IMR-90 (cell line): ENCODE measurements around the gene HOXD13. TPM values are rescaled to one million over a fixed set of nuclear protein-coding genes. Genes with fewer than 3 reads are reported as not detected.
A peak's percentile ranks its signal among the peaks of the same experiment; 100 is the strongest.

Source experiments
- ATAC-seq: fragments of 200-7000 bp; cut with Tn5 transposase; 2 replicates; pipeline ENCODE4 v1.9.1; 2020; ENCODE audit warnings: low read depth, mild to moderate bottlenecking, moderate library complexity
- Bru-seq: library from RNA; stranded (reverse); fragments of 400-500 nt; gene quantifications from one replicate; lab custom pipeline; 2021; lab: Mats Ljungman, UMichigan
- BruChase-seq, 2 experiments: library from RNA; stranded (reverse); fragments of 400-500 nt; gene quantifications; one replicate each; lab custom pipeline; 2021; lab: Mats Ljungman, UMichigan
- BruUV-seq: library from RNA; stranded (reverse); fragments of 400-500 nt; replicated peaks from 2 replicates; lab custom pipeline; 2021; lab: Mats Ljungman, UMichigan
- CTCF ChIA-PET: fragments of 300-600 bp; formaldehyde crosslinking; extraction: SDS; loops from one replicate; lab custom pipeline; 2021; ENCODE audit warnings: antibody characterized with exemption; lab: Yijun Ruan, JAX
- POLR2A ChIA-PET: fragments of 300-600 bp; sonication (Branson Sonifier 250); formaldehyde crosslinking; loops from one replicate; lab custom pipeline; 2022; ENCODE audit warnings: antibody characterized with exemption; ENCODE audit not compliant: unreplicated experiment; lab: Charles Lee
- DNase-seq: peaks from one replicate; pipeline ENCODE4 v3.0.0; 2013
- H2AFZ ChIP-seq: replicated peaks from 2 replicates; pipeline ENCODE3; 2013; ENCODE audit warnings: low read length, mild to moderate bottlenecking; ENCODE audit not compliant: poor library complexity
- H2AK5ac ChIP-seq: 2 replicates; pipeline ENCODE4 v1.6.1; 2013; ENCODE audit warnings: low read depth, low read length, inconsistent platforms
- H2AK9ac ChIP-seq: replicated peaks from 2 replicates; pipeline ENCODE3; 2013; ENCODE audit warnings: mild to moderate bottlenecking, low read depth, low read length, moderate library complexity; ENCODE audit not compliant: poor library complexity
- H2BK120ac ChIP-seq: 2 replicates; pipeline ENCODE4 v1.6.1; 2013; ENCODE audit warnings: low read depth, low read length, inconsistent platforms
- H2BK15ac ChIP-seq: 3 replicates; pipeline ENCODE4 v1.6.1; 2013; ENCODE audit warnings: low read depth, low read length, inconsistent platforms
- H2BK20ac ChIP-seq: 2 replicates; pipeline ENCODE4 v1.6.1; 2013; ENCODE audit warnings: low read depth, mild to moderate bottlenecking, inconsistent platforms, low read length, moderate library complexity
- H2BK5ac ChIP-seq: 2 replicates; pipeline ENCODE4 v1.6.1; 2013; ENCODE audit warnings: mild to moderate bottlenecking, low read depth, low read length, inconsistent platforms; ENCODE audit not compliant: poor library complexity, severe bottlenecking
- H3K14ac ChIP-seq: replicated peaks from 2 replicates; pipeline ENCODE4 v1.6.1; 2013; ENCODE audit warnings: low read depth, low read length, inconsistent platforms
- H3K18ac ChIP-seq: 2 replicates; pipeline ENCODE4 v1.6.1; 2013; ENCODE audit warnings: low read depth, low read length, control low read depth
- H3K23ac ChIP-seq: 2 replicates; pipeline ENCODE4 v1.6.1; 2013; ENCODE audit warnings: low read depth, low read length, inconsistent platforms
- H3K27ac ChIP-seq: 2 replicates; pipeline ENCODE4 v1.5.1; 2013; ENCODE audit warnings: mild to moderate bottlenecking, control low read depth, low read length; ENCODE audit not compliant: insufficient read depth
- H3K27me3 ChIP-seq: 2 replicates; pipeline ENCODE4 v1.6.1; 2013; ENCODE audit warnings: low read length; ENCODE audit not compliant: control insufficient read depth, insufficient read depth
- H3K36me3 ChIP-seq: 2 replicates; pipeline ENCODE4 v1.6.1; 2013; ENCODE audit warnings: low read length, mixed read lengths; ENCODE audit not compliant: control insufficient read depth, insufficient read depth
- H3K4ac ChIP-seq: 2 replicates; pipeline ENCODE4 v1.6.1; 2013; ENCODE audit warnings: low read depth, low read length, inconsistent platforms
- H3K4me1 ChIP-seq: 2 replicates; pipeline ENCODE4 v1.6.1; 2013; ENCODE audit warnings: low read length, mixed read lengths; ENCODE audit not compliant: control insufficient read depth, insufficient read depth
- H3K4me2 ChIP-seq: 2 replicates; pipeline ENCODE4 v1.6.1; 2013; ENCODE audit warnings: low read depth, mild to moderate bottlenecking, control low read depth, low read length, moderate library complexity
- H3K4me3 ChIP-seq: 2 replicates; pipeline ENCODE4 v1.5.1; 2013; ENCODE audit warnings: low read depth, mild to moderate bottlenecking, control low read depth, low read length, moderate library complexity; ENCODE audit not compliant: insufficient read depth
- H3K56ac ChIP-seq: 2 replicates; pipeline ENCODE4 v1.6.1; 2013; ENCODE audit warnings: low read length, inconsistent platforms; ENCODE audit not compliant: insufficient read depth; ENCODE audit errors: extremely low read depth
- H3K79me1 ChIP-seq, 2 experiments: 2 replicates each; pipeline ENCODE4 v1.6.1; 2013; ENCODE audit warnings: low read length in 2 of 2, inconsistent platforms in 1 of 2, low read depth in 1 of 2
- H3K9ac ChIP-seq: 2 replicates; pipeline ENCODE4 v1.6.1; 2013; ENCODE audit warnings: low read depth, low read length, control low read depth
- H3K9me1 ChIP-seq: 2 replicates; pipeline ENCODE4 v1.6.1; 2013; ENCODE audit warnings: low read length, inconsistent platforms; ENCODE audit not compliant: insufficient read depth
- H3K9me3 ChIP-seq: 2 replicates; pipeline ENCODE4 v1.6.1; 2013; ENCODE audit warnings: low read length; ENCODE audit not compliant: control insufficient read depth, insufficient read depth
- H4K20me1 ChIP-seq: 2 replicates; pipeline ENCODE4 v1.6.1; 2013; ENCODE audit warnings: low read length, inconsistent platforms; ENCODE audit not compliant: insufficient read depth
- H4K5ac ChIP-seq: 2 replicates; pipeline ENCODE4 v1.6.1; 2013; ENCODE audit warnings: mild to moderate bottlenecking, low read depth, low read length, control low read depth
- H4K8ac ChIP-seq, 2 experiments: 2 replicates each; pipeline ENCODE4 v1.6.1; 2013; ENCODE audit warnings: low read depth in 2 of 2, low read length in 2 of 2, control low read depth in 1 of 2, inconsistent platforms in 1 of 2
- H4K91ac ChIP-seq: 2 replicates; pipeline ENCODE4 v1.6.1; 2013; ENCODE audit warnings: low read depth, low read length, inconsistent platforms; ENCODE audit not compliant: insufficient read depth
- BHLHE40 ChIP-seq: fragments of 150-350 bp; IDR thresholded peaks from 2 replicates; pipeline ENCODE4 v1.6.1; 2016; ENCODE audit warnings: mild to moderate bottlenecking, low read depth, low read length
- CEBPB ChIP-seq: IDR thresholded peaks from 2 replicates; pipeline ENCODE4 v1.6.1; 2012; ENCODE audit warnings: low read depth, low read length, improper control_type of control experiment
- CHD1 ChIP-seq: IDR thresholded peaks from 2 replicates; pipeline ENCODE4 v1.6.1; 2012; ENCODE audit warnings: low read depth, low read length, improper control_type of control experiment
- CTCF ChIP-seq: conservative IDR thresholded peaks from 2 replicates; pipeline ENCODE4 v1.5.1; 2012; ENCODE audit warnings: mild to moderate bottlenecking, low read depth, low read length, improper control_type of control experiment
- FOS ChIP-seq: fragments of 150-350 bp; IDR thresholded peaks from 2 replicates; pipeline ENCODE4 v1.6.1; 2016; ENCODE audit warnings: low read depth, low read length
- MAFK ChIP-seq: IDR thresholded peaks from 2 replicates; pipeline ENCODE4 v1.6.1; 2012; ENCODE audit warnings: low read depth, low read length, improper control_type of control experiment
- MAZ ChIP-seq: IDR thresholded peaks from 2 replicates; pipeline ENCODE4 v1.6.1; 2012; ENCODE audit warnings: low read depth, mild to moderate bottlenecking, low read length, improper control_type of control experiment, moderate library complexity, borderline replicate concordance
- MXI1 ChIP-seq: IDR thresholded peaks from 2 replicates; pipeline ENCODE4 v1.6.1; 2012; ENCODE audit warnings: low read depth, mild to moderate bottlenecking, low read length, moderate library complexity, borderline replicate concordance
- POLR2A ChIP-seq: IDR thresholded peaks from 2 replicates; pipeline ENCODE4 v1.6.1; 2012; ENCODE audit warnings: mild to moderate bottlenecking, low read depth, low read length
- RAD21 ChIP-seq: IDR thresholded peaks from 2 replicates; pipeline ENCODE4 v1.6.1; 2012; ENCODE audit warnings: low read length, improper control_type of control experiment
- RCOR1 ChIP-seq: IDR thresholded peaks from 2 replicates; pipeline ENCODE4 v1.6.1; 2012; ENCODE audit warnings: mild to moderate bottlenecking, low read length, improper control_type of control experiment; ENCODE audit not compliant: insufficient replicate concordance
- RFX5 ChIP-seq: IDR thresholded peaks from 2 replicates; pipeline ENCODE4 v1.8.0; 2012; ENCODE audit warnings: low read depth, mild to moderate bottlenecking, low read length, moderate library complexity
- SMC3 ChIP-seq: fragments of 150-350 bp; IDR thresholded peaks from 2 replicates; pipeline ENCODE4 v1.6.1; 2016; ENCODE audit warnings: low read depth, mild to moderate bottlenecking, antibody characterized with exemption, low read length, moderate library complexity
- WGBS, 2 experiments: methylation state at CpG; one replicate each; pipeline versions ENCODE4 v1.1.5 to v1.1.7; 2013; ENCODE audit warnings: missing lambda C conversion rate in 2 of 2; ENCODE audit not compliant: insufficient read length in 1 of 2; ENCODE audit errors: extremely low coverage in 2 of 2; 5-methylcytosine and 5-hydroxymethylcytosine counted together
- dilution Hi-C: fragments of 300-500 bp; cut with HindIII; formaldehyde crosslinking; loops from one replicate; pipeline ENCODE4 v1.14.3; 2018; ENCODE audit warnings: low sequenced_read_pairs; ENCODE audit not compliant: unreplicated experiment
- in situ Hi-C: fragments of 300-500 bp; cut with MboI; formaldehyde crosslinking; loops from 3 replicates; pipeline ENCODE4 v1.14.3; 2019; ENCODE audit warnings: low sequenced_read_pairs, inconsistent platforms, mixed read lengths
- intact Hi-C: fragments of 100-400 bp; cut with micrococcal nuclease; formaldehyde crosslinking; loops from 2 replicates; pipeline ENCODE4 v1.10.0; 2022
- long read RNA-seq: library from polyadenylated mRNA; unstranded; transcript quantifications from one replicate; pipeline ENCODE4 v2.0.0, GENCODE V29; 2021; ENCODE audit not compliant: unreplicated experiment
- polyA plus RNA-seq, 3 experiments: library from polyadenylated mRNA; depleted of rRNA; stranded (reverse); fragments of >200 nt; gene quantifications; 2 replicates each; pipeline ENCODE4 v1.2.3, GENCODE V29; 2012; ENCODE audit warnings: low replicate concordance in 1 of 3
- total RNA-seq: library from RNA; depleted of rRNA; stranded (reverse); fragments of >200 nt; gene quantifications from 2 replicates; pipeline ENCODE4 v1.2.3, GENCODE V29; 2012; rRNA removed
- TF ChIP-seq, protein P1 (sequence below): fragments of 150-350 bp; IDR thresholded peaks from 2 replicates; pipeline ENCODE4 v1.6.1; 2017; ENCODE audit warnings: mild to moderate bottlenecking, antibody characterized with exemption, low read length, low read depth

Gene HOXD13
- not detected in 2 replicates for total RNA-seq
- not detected in 2 replicates for polyA plus RNA-seq (2012; rRNA removed)
- polyA plus RNA-seq (2012; cell fraction: cytosol; rRNA removed) = not detected in 2 replicates
- not detected in 2 replicates for polyA plus RNA-seq (2012; cell fraction: nucleus; rRNA removed; ENCODE audit: low replicate concordance)
- not detected for Bru-seq, nascent RNA
- BruChase-seq, experiment 1, labeled RNA remaining after a 6-hour chase = not detected
- not detected for BruChase-seq, experiment 2, labeled RNA remaining after a 2-hour chase
- long read RNA-seq = 0 reads

DNA sequence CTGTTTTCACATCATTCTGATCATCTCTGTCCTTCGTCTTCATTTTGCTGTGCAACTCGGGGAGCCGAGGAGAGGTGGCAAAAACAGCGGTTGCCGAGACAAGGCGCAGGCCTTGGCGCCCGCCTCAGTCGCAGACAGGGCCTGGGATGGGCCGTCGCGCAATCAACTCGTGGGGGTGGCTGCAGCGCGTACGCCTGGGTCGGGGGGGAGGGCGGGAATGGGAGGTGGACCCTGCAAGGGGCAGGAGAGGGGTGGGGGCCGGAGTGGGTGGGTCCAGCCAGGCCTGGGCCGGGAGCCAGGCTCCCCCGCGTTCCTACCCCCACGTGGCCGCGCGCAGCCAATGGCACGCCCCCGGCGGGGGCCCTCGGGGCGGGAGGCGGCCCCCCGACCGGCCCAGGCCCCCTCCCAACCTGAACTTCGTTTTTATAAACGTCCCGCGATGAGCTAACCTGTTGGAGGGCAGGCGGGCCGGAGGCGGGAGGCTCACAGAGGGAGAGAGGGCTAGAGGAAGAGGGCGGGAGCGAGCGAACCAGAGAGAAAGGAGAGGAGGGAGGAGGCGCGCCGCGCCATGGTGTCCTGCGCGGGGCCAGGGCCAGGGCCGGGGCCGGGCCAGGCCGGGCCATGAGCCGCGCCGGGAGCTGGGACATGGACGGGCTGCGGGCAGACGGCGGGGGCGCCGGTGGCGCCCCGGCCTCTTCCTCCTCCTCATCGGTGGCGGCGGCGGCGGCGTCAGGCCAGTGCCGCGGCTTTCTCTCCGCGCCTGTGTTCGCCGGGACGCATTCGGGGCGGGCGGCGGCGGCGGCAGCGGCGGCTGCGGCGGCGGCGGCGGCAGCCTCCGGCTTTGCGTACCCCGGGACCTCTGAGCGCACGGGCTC lies at the start of gene HOXD13:
TSS of gene HOXD13 (plus strand) at position 452 of the 875 bp plus-strand sequence. CDS start at position 622, 170 bp downstream.
- Histone ChIP-seq H2AFZ (peak within 1 kb of the TSS; percentile 57), H3K14ac (no peak within 1 kb of the TSS), H3K79me1 (no peaks in the 10 kb centered on the region), H3K23ac (no peak within 1 kb of the TSS), H2BK120ac (no peak within 1 kb of the TSS), H2BK5ac (no peak within 1 kb of the TSS), H2BK20ac (no peak within 1 kb of the TSS), H2AK9ac (no peak within 1 kb of the TSS), H3K56ac (no peak within 1 kb of the TSS), H4K20me1 (no peaks in the 10 kb centered on the region), H3K4me1 (peaks cover 3% of the 10 kb centered on the region; the same call in 1 of the 2 replicates), H3K4me2 (peak within 1 kb of the TSS; percentile 20; the same call in 1 of the 2 replicates), H4K8ac (no peak within 1 kb of the TSS), H3K9me1 (no peaks in the 10 kb centered on the region), H3K36me3 (no peaks in the 10 kb centered on the region), H4K5ac (no peak within 1 kb of the TSS), H2BK15ac (no peak within 1 kb of the TSS), H3K27me3 (peaks cover 90% of the 10 kb centered on the region), H3K27ac (no peak within 1 kb of the TSS), H3K18ac (no peak within 1 kb of the TSS), H4K91ac (no peak within 1 kb of the TSS), H3K4ac (no peak within 1 kb of the TSS), H3K4me3 (peak within 1 kb of the TSS; percentile 9; the same call in 1 of the 2 replicates), H3K9ac (no peak within 1 kb of the TSS), H3K9me3 (peaks cover 9% of the 10 kb centered on the region), H2AK5ac (no peak within 1 kb of the TSS)
- in situ Hi-C loops = loop anchor here (10.0 to 25.0 kb wide), 4 partner anchors 408 to 1355 kb away; no protein-coding TSS in a partner anchor
- no TSS peak for BruUV-seq
- DNase-seq (no peak), ATAC-seq (no peak)
- CTCF ChIA-PET = no interaction called here
- POLR2A ChIA-PET = no interaction called here
- WGBS, 2 experiments = 0% methylated on average over 18 of the region's 95 CpGs; no CpG with 5 or more reads in 1 of the 2 experiments
- dilution Hi-C loops = no loop called here
- intact Hi-C loops = loop anchor here (10.0 kb wide), 1 partner anchor 1388 kb away; no protein-coding TSS in a partner anchor
- TF ChIP-seq CHD1 = no peak
- TF ChIP-seq MAFK = no peak
- no peak for TF ChIP-seq CTCF
- TF ChIP-seq RCOR1 = no peak
- TF ChIP-seq BHLHE40 = no peak
- TF ChIP-seq RAD21 = no peak
- TF ChIP-seq MAZ = no peak
- TF ChIP-seq POLR2A = no peak
- TF ChIP-seq SMC3 = no peak
- TF ChIP-seq RFX5 = no peak
- TF ChIP-seq, protein P1, sequence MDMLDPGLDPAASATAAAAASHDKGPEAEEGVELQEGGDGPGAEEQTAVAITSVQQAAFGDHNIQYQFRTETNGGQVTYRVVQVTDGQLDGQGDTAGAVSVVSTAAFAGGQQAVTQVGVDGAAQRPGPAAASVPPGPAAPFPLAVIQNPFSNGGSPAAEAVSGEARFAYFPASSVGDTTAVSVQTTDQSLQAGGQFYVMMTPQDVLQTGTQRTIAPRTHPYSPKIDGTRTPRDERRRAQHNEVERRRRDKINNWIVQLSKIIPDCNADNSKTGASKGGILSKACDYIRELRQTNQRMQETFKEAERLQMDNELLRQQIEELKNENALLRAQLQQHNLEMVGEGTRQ = no peak
- no peak for TF ChIP-seq CEBPB
- no peak for TF ChIP-seq FOS
- TF ChIP-seq MXI1 = no peak
